ENCODE results near the gene KIF22.
"Not testable (repeated sequence)": the region's sequence is repeated elsewhere in the genome, so short reads cannot be mapped to it uniquely, and the experiment has no call there.

Gene KIF22

GRCh38 chr16:29765167-29766032, 25.2 kb upstream of the KIF22 start:
- DNase-seq = no peak

GRCh38 chr16:29766571-29766970, 24.0 kb upstream of the KIF22 start:
- DNase-seq = no peak

GRCh38 chr16:29767062-29767461, 23.5 kb upstream of the KIF22 start:
- DNase-seq = no peak

DNA sequence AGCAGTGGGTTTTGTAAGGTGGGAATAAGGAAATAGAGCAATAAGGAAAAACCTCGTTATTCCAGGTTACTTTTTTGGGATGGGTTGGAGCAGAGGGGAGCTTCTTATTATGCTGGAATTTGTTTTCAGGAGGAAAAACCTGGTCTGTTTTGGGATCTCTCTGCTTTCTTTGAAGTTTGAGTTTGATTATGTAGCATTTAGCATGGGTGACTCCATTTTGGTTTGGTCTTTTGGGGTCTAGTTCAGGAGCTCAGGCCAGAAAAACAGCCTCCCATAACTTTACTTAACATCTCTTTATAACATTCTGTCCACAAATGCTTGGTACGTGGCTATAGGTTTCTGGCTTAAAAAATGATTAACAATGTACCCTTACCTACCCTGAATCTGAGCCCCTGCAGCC, 21.0 kb upstream of the KIF22 start:
- no peak for DNase-seq

- DNase-seq = no peak
Measured at GRCh38 chr16:29770250-29770929, 20.2 kb upstream of the KIF22 start.

- not testable (repeated sequence) for DNase-seq
Measured at GRCh38 chr16:29772330-29772729, 18.2 kb upstream of the KIF22 start.

DNA sequence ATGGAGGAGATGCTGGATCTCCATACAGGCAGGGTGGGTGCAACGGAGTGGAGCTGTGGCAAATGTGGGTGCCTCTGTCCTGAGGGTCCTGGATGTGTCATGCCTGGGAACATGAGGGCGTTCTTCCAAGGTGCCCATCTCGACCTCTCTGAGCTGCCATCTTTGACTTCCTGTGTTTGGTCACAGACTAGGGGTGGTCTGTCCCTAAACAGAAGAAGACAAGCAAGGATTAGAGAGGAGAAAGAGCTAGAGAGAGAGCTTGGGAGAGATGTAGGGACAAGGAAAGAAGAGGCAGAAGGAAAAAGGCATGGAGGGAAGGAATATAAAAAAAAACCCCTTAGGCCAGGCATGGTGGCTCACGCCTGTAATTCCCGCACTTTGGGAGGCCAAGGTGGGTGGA, 15.8 kb upstream of the KIF22 start:
- no peak for DNase-seq

DNA sequence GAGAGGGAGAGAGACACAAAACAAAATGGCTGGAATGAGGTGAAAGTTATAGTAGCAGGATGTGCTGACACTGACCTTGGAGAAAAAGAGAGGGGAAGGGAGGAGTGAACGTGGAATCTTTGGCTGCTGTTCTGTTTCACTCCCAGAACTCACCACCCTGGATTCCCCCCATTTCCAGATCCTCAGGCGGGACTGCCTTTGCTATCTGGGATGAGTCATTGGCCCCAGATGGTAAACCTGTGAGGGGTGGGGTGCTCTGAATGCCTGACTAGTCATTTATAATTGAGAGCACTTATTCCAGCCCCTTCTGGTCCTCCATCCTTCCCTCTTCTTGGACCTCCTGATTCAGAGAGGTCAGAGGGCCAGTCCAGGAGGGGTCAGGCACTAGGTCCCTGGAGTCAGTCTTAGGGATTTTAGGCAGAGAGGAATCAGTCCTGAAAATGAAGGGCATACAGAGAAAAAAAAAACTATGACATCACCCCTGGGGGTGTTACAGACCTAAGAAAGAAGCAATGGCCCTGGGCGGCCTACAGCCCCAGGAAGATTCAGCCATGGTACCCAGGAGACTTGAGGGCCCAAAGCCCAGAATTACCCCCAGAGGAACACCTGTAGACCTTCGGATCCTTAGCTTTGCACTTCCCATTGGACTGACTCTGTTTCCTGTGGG, 14.7 kb upstream of the KIF22 start:
- no peak for DNase-seq

GRCh38 chr16:29777576-29778350, 12.8 kb upstream of the KIF22 start, which contains the start of gene ZG16:
Gene ZG16 (plus strand): TSS chr16:29778256. CDS start chr16:29779267, 1,011 bp downstream.
- DNase-seq = no peak

GRCh38 chr16:29779474-29779873, 11.1 kb upstream of the KIF22 start:
- DNase-seq = no peak

GRCh38 chr16:29783094-29783953, 7.2 kb upstream of the KIF22 start:
- DNase-seq = not testable (repeated sequence)

- DNase-seq = no peak
Measured at GRCh38 chr16:29784157-29784556, 6.4 kb upstream of the KIF22 start.

GRCh38 chr16:29784901-29785500, 5.5 kb upstream of the KIF22 start:
- DNase-seq = peak in 50 of 58 donors; percentile 1 to 73 (median 24)

DNA sequence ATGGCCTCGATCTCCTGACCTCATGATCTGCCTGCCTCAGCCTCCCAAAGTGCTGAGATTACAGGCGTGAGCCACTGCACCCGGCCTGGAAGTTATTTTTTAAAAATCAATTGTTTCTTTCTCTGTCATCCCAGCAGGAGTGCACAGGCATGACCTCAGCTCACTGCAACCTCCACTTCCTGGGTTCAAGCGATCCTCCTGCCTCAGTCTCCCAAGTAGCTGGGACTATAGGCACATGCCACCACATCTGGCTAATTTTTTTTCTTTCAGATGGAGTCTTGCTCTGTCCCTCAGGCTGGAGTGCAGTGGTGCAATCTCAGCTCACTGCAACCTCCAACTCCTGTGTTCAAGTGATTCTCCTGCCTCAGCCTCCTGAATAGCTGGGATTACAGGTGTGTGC, 3.4 kb upstream of the KIF22 start:
- DNase-seq = not testable (repeated sequence)

DNA sequence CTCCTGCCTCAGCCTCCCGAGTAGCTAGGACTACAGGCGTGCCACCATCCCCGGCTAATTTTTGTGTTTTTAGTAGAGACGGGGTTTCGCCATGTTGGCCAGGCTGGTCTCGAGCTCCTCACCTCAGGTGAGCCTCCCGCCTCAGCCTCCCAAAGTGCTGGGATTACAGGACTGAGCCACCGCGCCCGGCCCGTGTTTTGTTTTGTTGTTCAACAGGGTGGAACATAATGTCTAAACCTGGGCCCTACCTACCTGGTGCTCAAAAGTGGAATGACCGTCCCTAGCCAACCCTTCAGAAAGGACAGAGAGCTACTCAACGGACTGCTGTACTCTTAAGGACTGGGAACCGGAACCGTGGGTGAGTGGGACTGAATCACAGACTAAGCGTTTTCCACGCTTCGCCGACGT, 772 bp upstream of the KIF22 start:
- no peak for DNase-seq

DNA sequence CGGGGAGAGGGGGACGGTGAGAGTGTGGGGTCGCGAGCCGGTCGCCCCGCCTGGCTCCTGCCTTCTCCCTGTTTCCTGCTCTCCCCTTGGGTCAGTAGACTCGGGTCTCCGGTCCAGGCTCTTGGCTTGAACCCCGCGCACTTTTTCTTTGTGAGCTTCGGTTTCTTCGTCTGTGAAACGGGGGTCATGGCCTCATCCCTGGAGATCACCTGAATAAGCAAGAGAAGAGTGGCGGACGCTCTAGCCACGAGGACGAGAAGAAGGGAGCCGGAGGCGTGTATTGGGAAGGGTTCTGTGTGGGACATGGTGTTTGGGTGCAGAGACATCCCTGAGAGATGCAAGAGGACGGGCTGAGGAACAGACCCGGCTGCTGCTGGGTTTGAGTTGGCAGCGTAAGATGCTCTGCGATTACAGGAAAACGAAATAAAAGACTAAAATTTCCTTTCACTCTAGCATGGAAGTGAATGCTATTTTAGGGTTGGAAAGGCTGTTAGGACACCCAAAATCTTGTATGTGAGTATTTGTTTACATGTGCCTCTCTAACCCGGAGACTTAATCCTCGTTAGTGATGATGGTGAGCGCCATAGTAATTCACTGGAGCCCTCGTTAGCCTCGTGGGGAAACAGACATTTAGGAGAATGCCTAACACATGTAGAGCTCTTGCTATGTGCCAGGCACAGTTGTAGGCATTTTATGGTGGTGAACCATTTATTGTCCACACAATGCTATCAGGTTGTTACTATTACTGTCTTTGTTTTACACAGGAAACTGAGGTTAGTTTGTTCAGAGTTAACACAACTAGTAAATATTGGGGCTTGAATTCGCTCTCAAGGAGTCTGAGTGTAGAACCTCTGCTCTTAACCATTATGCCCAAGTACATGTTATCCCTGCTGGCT, 646 bp downstream of the KIF22 start:
- peak in 1 of 58 donors; percentile 52 for DNase-seq

- DNase-seq = no peak
Measured at GRCh38 chr16:29791845-29792807, 1.6 kb downstream of the KIF22 start.

Measured in anterior cingulate cortex (tissue), 58 donors.